ENCODE data around the gene SORCS2. TPM values are rescaled to one million over a fixed set of nuclear protein-coding genes. Genes with fewer than 3 reads are reported as not detected.
A peak's percentile ranks its signal among the peaks of the same experiment; 100 is the strongest.

The SORCS2 gene
- total RNA-seq, 6 experiments from 2014 or later, result 0.18 to 6.2 (median 3.1) TPM

GRCh38 chr4:7663075-7663541, 470.8 kb downstream of the SORCS2 start:
- WGBS (ENCODE audit: insufficient coverage, low coverage, low lambda C conversion rate, missing lambda C conversion rate), result no CpG with 5 or more reads among the region's 2 CpGs
- ATAC-seq, result no peak
- Histone ChIP-seq H3K27ac (peak overlapping the region in 1 of 3 donors; percentile 22), H3K4me1 (peaks cover 0 to 36% (median 17%) of the 10 kb centered on the region in 4 donors), H3K27me3 (no peaks in the 10 kb centered on the region), H3K4me3 (no peak overlapping the region), H3K9me3 (no peaks in the 10 kb centered on the region), H3K36me3 (no peaks in the 10 kb centered on the region)
- DNase-seq, result peak in 1 of 3 donors; percentile 14
- intact Hi-C loops (cut with DNase I), result no loop called here
- TF ChIP-seq POLR2A (IDR thresholded peaks at IDR 0.05) (no peak), CTCF (IDR thresholded peaks at IDR 0.05) (no peak)

DNA sequence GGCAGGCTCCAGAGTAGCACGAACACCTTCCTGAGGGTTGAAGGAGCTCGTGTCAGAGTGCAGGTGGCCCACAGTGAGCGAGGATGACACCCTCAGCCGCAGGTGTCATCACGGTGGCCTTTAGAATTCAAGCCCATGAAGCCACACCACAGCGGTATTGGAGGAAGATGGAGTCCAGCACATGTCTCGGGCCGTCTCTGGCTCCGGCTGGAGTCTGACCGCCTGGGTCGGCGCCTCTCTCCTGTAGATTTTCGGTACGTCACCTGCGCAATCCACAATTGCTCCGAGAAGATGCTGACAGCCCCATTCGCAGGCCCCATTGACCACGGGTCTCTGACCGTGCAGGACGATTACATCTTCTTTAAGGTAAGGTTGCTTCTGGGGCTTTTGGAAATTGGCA, 471.8 kb downstream of the SORCS2 start:
- WGBS (ENCODE audit: insufficient coverage, low coverage, low lambda C conversion rate, missing lambda C conversion rate), result 78% methylated on average over 3 of the region's 20 CpGs
- Histone ChIP-seq H3K9me3 (no peaks in the 10 kb centered on the region), H3K27ac (no peak overlapping the region), H3K36me3 (no peaks in the 10 kb centered on the region), H3K27me3 (no peaks in the 10 kb centered on the region), H3K4me3 (no peak overlapping the region), H3K4me1 (peaks cover 0 to 29% (median 15%) of the 10 kb centered on the region in 4 donors)
- intact Hi-C loops (cut with DNase I), result no loop called here
- no peak for TF ChIP-seq POLR2A (IDR thresholded peaks at IDR 0.05)
- TF ChIP-seq CTCF (IDR thresholded peaks at IDR 0.05), result no peak
- ATAC-seq (no peak), DNase-seq (no peak)

DNA sequence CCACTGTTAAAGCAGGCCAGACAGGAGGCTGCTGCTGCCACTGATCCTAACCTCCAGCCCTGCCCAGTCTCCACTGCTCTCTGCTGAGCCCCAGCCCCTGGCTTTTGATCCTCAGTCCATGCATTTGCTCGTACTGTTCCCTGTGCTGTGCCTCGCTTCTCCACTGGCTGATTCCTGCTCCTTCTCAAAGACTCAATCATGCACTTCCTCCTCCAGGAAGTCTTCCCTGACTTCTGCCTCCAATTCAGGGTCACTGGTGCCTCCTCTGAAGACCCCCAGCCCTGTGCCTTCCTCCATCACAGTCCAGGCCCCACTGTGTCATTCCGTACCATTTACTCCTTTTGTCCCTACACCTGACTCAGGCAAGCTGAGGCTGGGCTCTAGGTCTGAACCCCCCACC, 473.0 kb downstream of the SORCS2 start:
- Histone ChIP-seq H3K36me3 (no peaks in the 10 kb centered on the region), H3K9me3 (no peaks in the 10 kb centered on the region), H3K27me3 (no peaks in the 10 kb centered on the region), H3K4me3 (no peak overlapping the region), H3K27ac (no peak overlapping the region), H3K4me1 (peaks cover 0 to 24% (median 11%) of the 10 kb centered on the region in 4 donors)
- ATAC-seq (no peak), DNase-seq (no peak)
- intact Hi-C loops (cut with DNase I), result no loop called here
- 100% methylated on average over 2 of the region's 3 CpGs for WGBS (ENCODE audit: insufficient coverage, low coverage, low lambda C conversion rate, missing lambda C conversion rate)
- no peak for TF ChIP-seq POLR2A (IDR thresholded peaks at IDR 0.05)
- no peak for TF ChIP-seq CTCF (IDR thresholded peaks at IDR 0.05)

GRCh38 chr4:7666011-7666410, 473.7 kb downstream of the SORCS2 start:
- Histone ChIP-seq H3K4me1 (peaks cover 0 to 17% (median 10%) of the 10 kb centered on the region in 4 donors), H3K27ac (no peak overlapping the region), H3K4me3 (no peak overlapping the region), H3K27me3 (no peaks in the 10 kb centered on the region), H3K36me3 (no peaks in the 10 kb centered on the region), H3K9me3 (no peaks in the 10 kb centered on the region)
- intact Hi-C loops (cut with DNase I), result no loop called here
- ATAC-seq (no peak), DNase-seq (no peak)
- WGBS (ENCODE audit: insufficient coverage, low coverage, low lambda C conversion rate, missing lambda C conversion rate), result 80% methylated on average over 3 of the region's 15 CpGs
- TF ChIP-seq CTCF (IDR thresholded peaks at IDR 0.05) (no peak), POLR2A (IDR thresholded peaks at IDR 0.05) (no peak)

DNA sequence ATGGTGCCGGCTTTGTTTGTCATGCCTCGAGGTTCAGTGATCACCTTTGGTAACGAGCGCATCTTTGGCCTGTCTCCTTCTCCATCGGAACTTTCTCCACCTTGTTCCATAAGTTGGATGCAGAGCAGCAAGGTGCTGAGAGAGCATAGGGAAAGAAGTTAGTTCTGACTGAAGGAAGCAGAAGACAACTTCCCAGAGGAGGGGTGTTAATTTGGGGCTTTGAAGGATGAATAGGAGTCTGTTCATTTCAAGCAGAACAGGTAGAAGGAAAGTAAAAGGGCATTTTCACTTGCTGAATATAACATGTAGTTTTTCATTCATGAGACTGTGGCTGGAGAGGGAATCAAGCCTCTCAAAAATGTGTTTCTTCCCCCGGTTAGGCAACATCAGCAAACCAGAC, 474.4 kb downstream of the SORCS2 start:
- H3K4me3 ChIP-seq, result no peak overlapping the region
- TF ChIP-seq CTCF (IDR thresholded peaks at IDR 0.05) (no peak), POLR2A (IDR thresholded peaks at IDR 0.05) (no peak)
- H3K27ac ChIP-seq, result no peak overlapping the region
- intact Hi-C loops (cut with DNase I), result no loop called here
- H3K36me3 ChIP-seq, result no peaks in the 10 kb centered on the region
- 90% methylated on average over 5 of the region's 6 CpGs for WGBS (ENCODE audit: insufficient coverage, low coverage, low lambda C conversion rate, missing lambda C conversion rate)
- H3K9me3 ChIP-seq, result no peaks in the 10 kb centered on the region
- no peak for DNase-seq
- no peaks in the 10 kb centered on the region for H3K27me3 ChIP-seq
- peaks cover 0 to 11% (median 7%) of the 10 kb centered on the region in 4 donors for H3K4me1 ChIP-seq
- ATAC-seq, result no peak

Data from right lobe of liver (tissue), 6 donors.